HUDEP-2 (cell line): ENCODE data around the gene CXorf66.
"Not testable (repeated sequence)": the region's sequence is repeated elsewhere in the genome, so short reads cannot be mapped to it uniquely, and the experiment has no call there.

Experiments
- DNase-seq, 76 experiments: peaks; one replicate each; lab custom pipeline; 2025; ENCODE audit not compliant: unreplicated experiment in 76 of 76; lab: John Stamatoyannopoulos, UW

CXorf66 gene

GRCh38 chrX:139965421-139965820 lies at the start of gene CXorf66:
Gene CXorf66 (minus strand): TSS chrX:139965521. CDS start chrX:139965496, 25 bp downstream.
- no peak for DNase-seq

- DNase-seq = no peak
Measured at GRCh38 chrX:139982856-139983255, 17.5 kb upstream of the CXorf66 start.

GRCh38 chrX:139974471-139974870 lies 9.2 kb upstream of the CXorf66 start:
- DNase-seq = no peak

- DNase-seq = no peak
Measured at GRCh38 chrX:139972629-139973624, 7.6 kb upstream of the CXorf66 start.

GRCh38 chrX:139972113-139972512 lies 6.8 kb upstream of the CXorf66 start:
- no peak for DNase-seq

- no peak for DNase-seq
Measured at GRCh38 chrX:139971394-139971749, 6.1 kb upstream of the CXorf66 start.

- no peak for DNase-seq
Measured at GRCh38 chrX:139969286-139969685, 4.0 kb upstream of the CXorf66 start.

GRCh38 chrX:139967750-139968149 lies 2.4 kb upstream of the CXorf66 start:
- DNase-seq = no peak

GRCh38 chrX:139967300-139967699 lies 2.0 kb upstream of the CXorf66 start:
- DNase-seq = peak in 11 of 76 experiments; percentile 0 to 22 (median 1)

GRCh38 chrX:139966159-139966558 lies 838 bp upstream of the CXorf66 start:
- peak in 6 of 76 experiments; percentile 0 to 3 (median 0) for DNase-seq

GRCh38 chrX:139961091-139961490 lies 4.2 kb downstream of the CXorf66 start:
- DNase-seq = not testable (repeated sequence)

GRCh38 chrX:139949703-139950102 lies 15.6 kb downstream of the CXorf66 start:
- no peak for DNase-seq

GRCh38 chrX:139945075-139945474 lies 20.2 kb downstream of the CXorf66 start:
- no peak for DNase-seq

- peak in 1 of 76 experiments; percentile 0 for DNase-seq
Measured at GRCh38 chrX:139936259-139936658, 29.1 kb downstream of the CXorf66 start.

- DNase-seq = no peak
Measured at GRCh38 chrX:139933904-139934303, 31.4 kb downstream of the CXorf66 start.

- DNase-seq = peak in 75 of 76 experiments; percentile 5 to 81 (median 67)
Measured at GRCh38 chrX:139932901-139933796, 32.2 kb downstream of the CXorf66 start, which contains the start of gene ATP11C. Gene ATP11C (minus strand): TSS chrX:139933053. CDS start chrX:139932042, 1,011 bp downstream.

- DNase-seq = peak in 57 of 76 experiments; percentile 0 to 57 (median 29)
Measured at GRCh38 chrX:139932073-139932900, 33.0 kb downstream of the CXorf66 start.

- peak in 5 of 76 experiments; percentile 3 to 24 (median 20) for DNase-seq
Measured at GRCh38 chrX:139931646-139932072, 33.7 kb downstream of the CXorf66 start.

- DNase-seq = peak in 19 of 76 experiments; percentile 0 to 18 (median 3)
Measured at GRCh38 chrX:139930916-139931645, 34.2 kb downstream of the CXorf66 start.
